ACHN (cell line): ENCODE measurements around the gene IZUMO4.
"Not testable (repeated sequence)": the region's sequence is repeated elsewhere in the genome, so short reads cannot be mapped to it uniquely, and the experiment has no call there.

Source experiments
- DNase-seq: peaks from one replicate; pipeline ENCODE4 v3.0.0-alpha.2; 2015
- in situ Hi-C: cut with HindIII; loops from 2 replicates; pipeline ENCODE4 v1.10.0; 2017; ENCODE audit warnings: low sequenced_read_pairs, low pct_ligation_motif_present, low pct_unique_long_range_greater_than_20kb

The IZUMO4 gene

DNA sequence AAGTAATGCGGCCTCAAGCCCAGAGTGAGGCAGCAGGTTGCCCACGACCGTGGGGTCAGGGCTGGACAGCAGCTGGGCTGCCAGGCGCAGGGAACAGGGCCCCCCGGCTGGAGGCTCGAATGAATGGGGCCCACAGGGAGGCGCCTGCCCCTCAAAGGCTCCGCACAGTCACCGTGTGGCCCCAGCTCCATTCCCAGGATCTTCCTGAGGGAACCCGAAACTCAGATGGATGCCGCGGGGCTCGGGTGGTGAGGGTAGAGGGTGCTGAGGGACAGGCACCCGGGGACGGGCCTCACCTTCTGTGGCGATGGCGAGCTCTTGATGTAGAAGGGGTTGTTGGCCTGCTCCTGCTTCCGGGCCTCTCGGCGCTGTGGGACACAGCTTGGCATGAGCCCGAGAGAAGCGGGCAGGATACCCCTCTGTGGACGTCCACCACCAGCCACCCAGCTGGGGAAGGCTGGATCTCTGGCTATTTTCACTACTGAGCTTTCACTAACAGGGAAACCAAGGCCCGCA lies 19.3 kb downstream of the IZUMO4 start:
- in situ Hi-C loops: no loop called here

DNA sequence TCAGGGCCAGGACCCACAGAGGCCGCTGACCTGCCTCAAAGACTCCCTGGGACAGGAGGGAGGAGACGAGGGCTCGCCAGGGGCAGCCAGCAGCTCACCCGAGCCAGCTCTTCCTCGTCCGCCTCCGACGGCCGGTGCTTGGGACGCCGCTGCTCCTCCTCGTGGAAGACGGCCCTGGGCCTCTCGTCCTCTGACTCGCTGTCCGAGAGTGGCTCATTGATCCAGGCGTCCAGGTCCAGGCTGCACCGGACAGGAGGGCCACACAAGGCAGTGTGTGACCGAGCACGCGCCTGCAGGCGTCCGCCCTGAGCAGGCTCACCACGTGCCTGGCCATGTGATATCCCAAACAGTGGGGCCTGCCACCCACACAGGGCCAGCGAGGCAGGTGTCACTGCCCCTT lies 19.8 kb downstream of the IZUMO4 start:
- in situ Hi-C loops: no loop called here
- DNase-seq: no peak

More for the DNA sequence above, 19.3 kb downstream of the IZUMO4 start:
- DNase-seq: no peak

DNA sequence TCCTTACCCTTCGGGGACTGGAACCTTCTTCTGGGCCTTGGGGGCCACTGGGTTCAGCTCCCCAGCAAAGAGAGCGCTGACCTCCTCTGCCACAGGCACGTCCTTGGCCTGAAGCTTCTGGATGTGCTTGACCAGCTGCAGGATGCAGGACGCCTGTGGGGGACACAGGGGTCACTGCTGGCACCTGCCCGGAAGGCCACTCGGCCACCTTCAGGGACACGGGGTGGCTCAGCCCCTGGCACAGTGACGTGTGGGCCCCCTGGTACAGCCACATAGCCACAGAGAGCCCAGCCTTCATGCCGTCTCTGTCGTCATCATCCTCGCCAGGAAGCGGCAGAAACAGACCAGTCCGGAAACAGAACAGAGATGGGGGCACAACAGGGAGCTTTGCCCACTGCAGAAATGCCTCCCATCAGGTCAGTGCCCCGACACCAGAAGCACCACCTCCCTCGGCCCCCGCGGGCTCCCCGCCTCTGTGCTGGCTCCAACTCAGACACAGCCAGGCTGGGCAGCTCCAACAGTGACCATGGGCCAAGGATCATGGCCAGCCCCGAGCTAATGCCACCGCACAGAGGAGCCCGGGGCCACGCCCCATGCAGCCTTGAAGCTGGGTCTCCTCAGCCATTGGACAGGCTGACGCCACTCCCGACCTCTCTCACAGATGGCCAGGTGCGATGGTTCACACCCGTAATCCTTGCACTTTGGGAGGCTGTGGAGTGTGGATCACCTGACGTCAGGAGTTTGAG lies 20.7 kb downstream of the IZUMO4 start:
- no peak for DNase-seq
- in situ Hi-C loops: no loop called here

GRCh38 chr19:2118438-2118837 lies 21.7 kb downstream of the IZUMO4 start:
- no peak for DNase-seq
- in situ Hi-C loops: no loop called here

- in situ Hi-C loops: no loop called here
- DNase-seq: no peak
Measured at GRCh38 chr19:2119921-2120785, 23.4 kb downstream of the IZUMO4 start.

DNA sequence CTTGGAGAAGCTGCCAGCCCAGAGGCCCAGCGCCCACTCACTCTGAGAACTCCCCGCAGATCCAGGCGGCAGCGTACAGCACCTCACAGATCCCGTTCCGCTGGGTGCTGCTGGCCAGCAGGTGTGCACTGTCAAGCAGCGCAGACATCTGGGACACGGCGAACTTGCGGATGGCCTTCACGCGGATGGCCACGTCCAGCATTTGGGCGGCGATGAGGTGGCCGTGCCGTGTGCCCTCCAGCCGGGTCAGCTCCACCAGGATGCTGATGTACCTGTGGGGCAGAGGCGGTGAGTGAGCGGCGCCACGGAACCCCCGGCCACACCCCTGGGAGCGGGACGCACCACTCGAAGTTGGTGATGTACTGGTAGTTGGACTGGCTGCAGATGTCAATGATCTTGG lies 24.1 kb downstream of the IZUMO4 start:
- in situ Hi-C loops: no loop called here
- no peak for DNase-seq

DNA sequence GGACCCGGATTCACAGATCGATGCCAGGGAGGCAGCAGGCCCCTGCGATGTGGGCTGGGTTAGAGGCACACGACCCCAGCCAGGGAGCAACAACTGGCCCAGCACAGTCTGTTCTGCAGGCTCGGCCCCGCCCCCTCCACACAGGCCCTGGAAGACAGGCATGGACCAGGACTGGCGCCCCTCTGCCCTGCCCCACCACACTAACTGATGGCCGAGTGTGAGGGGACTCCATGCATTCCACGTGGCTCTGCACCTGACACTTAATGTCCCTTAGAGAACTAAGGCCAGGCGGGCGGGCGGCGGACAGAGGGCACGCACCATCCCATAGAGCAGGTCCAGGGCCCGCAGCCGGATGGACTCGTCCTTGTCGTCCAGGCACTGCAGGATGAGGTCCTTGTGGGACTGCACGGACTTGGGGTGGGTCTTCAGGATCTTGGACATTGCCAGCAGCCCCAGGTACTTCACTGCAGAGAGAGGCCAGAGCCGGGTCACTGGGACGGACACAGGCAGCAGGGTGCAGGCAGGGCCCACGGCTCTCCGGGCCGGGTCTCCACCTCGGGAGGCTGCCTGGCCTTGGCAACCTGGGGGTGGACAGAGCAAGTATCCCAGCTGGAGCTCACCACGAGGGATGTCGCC lies 24.8 kb downstream of the IZUMO4 start:
- in situ Hi-C loops: no loop called here
- DNase-seq: no peak

GRCh38 chr19:2122251-2122650 lies 25.5 kb downstream of the IZUMO4 start:
- no peak for DNase-seq
- in situ Hi-C loops: no loop called here

DNA sequence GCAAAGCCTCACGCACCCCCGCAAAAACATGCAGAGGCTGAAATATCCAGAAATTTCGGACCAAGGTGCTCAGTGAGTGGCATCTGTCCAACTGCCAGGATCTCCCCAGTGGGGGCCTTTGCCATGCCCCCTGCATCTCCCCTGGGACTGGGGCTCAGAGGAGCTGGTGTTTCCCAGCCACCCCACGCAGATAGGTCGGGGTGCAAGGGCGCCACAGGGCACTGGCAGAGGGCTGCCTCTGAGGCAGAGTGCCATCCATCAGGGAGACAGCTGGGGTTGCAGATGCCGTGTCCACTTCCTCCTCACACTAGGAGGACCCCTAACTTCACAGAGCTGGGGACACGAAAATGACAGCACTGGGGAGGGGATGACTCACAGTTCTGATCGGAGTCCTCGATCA lies 26.3 kb downstream of the IZUMO4 start:
- DNase-seq: no peak
- in situ Hi-C loops: no loop called here

DNA sequence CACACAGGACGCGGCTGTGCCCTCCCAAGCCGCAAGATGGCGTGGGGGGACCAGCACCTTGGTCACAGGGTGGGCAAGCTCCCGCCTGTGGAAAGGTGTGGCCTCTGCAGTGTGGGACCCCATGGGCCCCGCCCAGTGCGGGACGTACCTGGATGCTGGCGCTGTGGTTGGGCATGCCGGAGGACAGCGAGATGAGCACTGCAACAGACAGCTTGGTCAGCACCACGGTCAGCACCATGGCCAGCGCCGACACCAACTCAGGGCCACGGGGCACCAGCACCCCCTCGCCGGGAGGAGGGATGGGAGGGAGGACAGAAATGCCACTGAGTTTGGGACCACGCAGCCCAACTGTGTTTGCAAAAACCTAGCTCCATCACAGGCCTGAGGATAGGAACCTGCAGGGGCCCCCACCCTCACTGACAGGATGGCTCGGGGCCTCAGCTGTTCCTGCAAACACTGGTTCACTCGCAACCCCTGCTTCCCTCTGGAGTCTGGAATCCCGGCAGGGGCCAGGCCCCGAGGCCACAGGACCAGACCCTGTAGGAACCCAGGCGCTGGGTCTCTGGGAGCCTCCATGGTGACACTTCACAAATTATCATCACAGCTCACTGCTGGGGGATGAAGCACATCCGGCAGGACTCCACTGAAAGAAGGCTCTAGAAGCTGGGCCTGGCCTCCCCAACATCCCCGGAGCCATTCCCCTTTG lies 27.1 kb downstream of the IZUMO4 start:
- in situ Hi-C loops: no loop called here
- DNase-seq: peak; percentile 20

DNA sequence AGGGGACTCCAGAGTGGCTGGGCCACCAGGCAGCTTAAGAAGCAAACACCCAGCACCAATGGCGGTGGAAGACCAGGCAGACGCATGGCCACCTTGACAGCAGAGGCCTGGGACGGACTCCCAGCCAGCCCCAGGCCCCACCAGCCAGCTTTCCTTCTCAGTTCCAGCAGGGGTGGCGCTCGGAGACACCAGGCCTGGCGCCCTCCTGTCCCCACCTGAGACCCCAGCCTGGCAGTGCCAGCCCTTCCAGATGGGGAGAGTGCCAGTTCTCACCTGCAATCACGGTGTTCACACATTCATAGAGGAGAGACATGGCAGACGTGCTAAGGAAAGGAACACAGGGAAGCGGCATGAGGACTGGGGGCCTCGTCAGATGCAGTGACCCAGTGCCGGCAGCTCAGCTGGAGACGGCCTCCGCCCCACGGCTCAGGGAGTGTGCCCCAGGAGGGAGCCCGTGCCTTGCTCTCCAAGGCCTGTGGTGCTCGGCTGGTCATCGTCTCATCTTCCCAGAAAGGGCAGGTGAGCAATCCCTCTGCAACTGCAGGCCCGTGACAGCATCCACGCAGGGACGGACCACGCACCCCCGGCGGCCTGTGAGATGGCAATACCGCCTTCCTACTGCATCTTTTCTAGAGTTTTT lies 30.3 kb downstream of the IZUMO4 start:
- no peak for DNase-seq
- in situ Hi-C loops: no loop called here

DNA sequence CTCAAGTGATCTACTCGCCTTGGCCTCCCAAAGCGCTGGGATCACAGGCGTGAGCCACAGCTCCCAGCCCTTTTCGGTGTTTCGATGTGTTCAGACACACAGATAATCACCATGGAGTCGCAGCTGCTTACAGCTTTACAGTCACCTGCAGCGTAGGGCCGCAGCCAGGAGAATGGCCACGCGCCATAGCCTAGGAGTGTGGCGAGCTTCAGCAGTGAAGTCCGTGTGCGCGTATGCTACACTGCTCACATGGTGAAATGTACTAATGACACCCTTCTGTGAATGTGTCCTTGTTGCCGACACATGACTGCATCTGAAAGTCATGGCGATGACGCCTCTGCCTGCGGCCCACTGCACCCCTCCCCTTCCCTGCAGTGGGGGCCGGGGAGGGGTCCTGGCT lies 31.0 kb downstream of the IZUMO4 start:
- in situ Hi-C loops: no loop called here
- DNase-seq: no peak

GRCh38 chr19:2128252-2128651 lies 31.5 kb downstream of the IZUMO4 start:
- DNase-seq: not testable (repeated sequence)

GRCh38 chr19:2129022-2129421 lies 32.3 kb downstream of the IZUMO4 start:
- in situ Hi-C loops: no loop called here
- DNase-seq: no peak

More at GRCh38 chr19:2128252-2128651, 31.5 kb downstream of the IZUMO4 start:
- in situ Hi-C loops: not testable (repeated sequence)

DNA sequence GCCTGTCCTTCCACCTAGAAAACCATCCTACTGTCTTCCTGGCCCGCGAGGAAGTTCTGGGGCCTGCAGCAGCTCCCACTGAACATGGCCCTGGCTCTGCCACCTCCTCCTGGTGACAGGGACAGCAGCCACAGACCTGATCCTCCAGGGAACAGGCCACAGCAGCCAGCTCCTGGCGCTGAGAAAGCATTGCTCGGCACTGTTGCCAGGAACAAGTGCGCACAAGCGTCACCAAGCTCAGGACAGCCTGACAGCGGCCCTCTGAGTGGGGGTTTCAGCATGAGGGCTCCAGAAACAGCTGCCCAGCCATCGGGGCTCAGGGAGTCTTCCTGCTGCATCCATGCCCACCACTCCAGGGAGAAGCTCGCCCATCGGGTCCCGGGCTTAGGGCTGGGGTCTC lies 32.8 kb downstream of the IZUMO4 start:
- in situ Hi-C loops: no loop called here
- DNase-seq: no peak

DNA sequence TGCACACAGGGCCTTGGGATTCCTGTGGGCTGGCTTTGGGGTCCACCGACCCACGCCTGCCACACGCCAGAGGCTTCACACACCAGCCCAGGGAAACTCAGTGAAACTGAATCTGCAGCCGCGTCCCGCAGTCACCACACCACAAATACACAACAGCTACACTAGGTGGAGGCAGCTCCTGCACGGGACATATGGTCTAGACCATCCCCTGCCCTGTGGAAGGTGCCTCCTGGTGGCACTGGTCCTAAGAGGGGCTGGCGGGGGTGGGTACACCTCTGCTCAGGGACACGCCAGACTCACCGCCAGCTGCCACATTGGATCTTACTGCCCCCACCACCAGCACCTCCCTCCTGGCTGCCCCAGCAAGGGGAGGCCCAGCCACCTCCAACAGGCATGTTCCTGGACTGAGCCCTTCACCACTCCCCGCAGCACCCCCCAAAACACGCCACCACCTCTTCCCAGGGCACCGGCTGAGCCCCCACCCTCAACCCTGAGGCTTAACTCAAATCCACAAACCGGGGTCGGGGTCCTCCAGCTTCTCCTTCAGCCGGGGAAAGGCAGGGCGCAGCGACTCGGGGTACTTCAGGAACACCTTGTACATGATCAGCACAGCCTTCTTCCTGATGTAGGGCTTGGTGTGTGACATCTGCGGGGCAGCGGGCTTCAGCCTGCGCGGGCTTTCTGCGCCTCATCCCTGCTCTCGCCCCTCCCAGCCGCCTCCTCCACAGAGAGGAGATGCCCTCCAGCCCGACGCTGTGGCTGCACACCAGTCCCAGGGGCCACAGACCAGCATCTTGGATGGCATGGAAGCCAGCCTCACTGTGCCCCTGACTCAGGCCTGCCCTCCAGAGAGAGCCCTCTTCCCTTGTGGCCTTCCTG lies 33.4 kb downstream of the IZUMO4 start:
- DNase-seq: no peak
- in situ Hi-C loops: no loop called here
